IMR-90 (cell line): ENCODE results near the gene ODF2. TPM values are rescaled to one million over a fixed set of nuclear protein-coding genes. Genes with fewer than 3 reads are reported as not detected.

ENCODE experiments used
- ATAC-seq: fragments of 200-7000 bp; cut with Tn5 transposase; 2 replicates; pipeline ENCODE4 v1.9.1; 2020; ENCODE audit warnings: low read depth, mild to moderate bottlenecking, moderate library complexity
- BruUV-seq: library from RNA; stranded (reverse); fragments of 400-500 nt; replicated peaks from 2 replicates; lab custom pipeline; 2021; lab: Mats Ljungman, UMichigan
- CTCF ChIA-PET: fragments of 300-600 bp; formaldehyde crosslinking; extraction: SDS; loops from one replicate; lab custom pipeline; 2021; ENCODE audit warnings: antibody characterized with exemption; lab: Yijun Ruan, JAX
- POLR2A ChIA-PET: fragments of 300-600 bp; sonication (Branson Sonifier 250); formaldehyde crosslinking; loops from one replicate; lab custom pipeline; 2022; ENCODE audit warnings: antibody characterized with exemption; ENCODE audit not compliant: unreplicated experiment; lab: Charles Lee
- DNase-seq: peaks from one replicate; pipeline ENCODE4 v3.0.0; 2013
- H2AFZ ChIP-seq: replicated peaks from 2 replicates; pipeline ENCODE3; 2013; ENCODE audit warnings: low read length, mild to moderate bottlenecking; ENCODE audit not compliant: poor library complexity
- H2AK5ac ChIP-seq: 2 replicates; pipeline ENCODE4 v1.6.1; 2013; ENCODE audit warnings: low read depth, low read length, inconsistent platforms
- H2AK9ac ChIP-seq: replicated peaks from 2 replicates; pipeline ENCODE3; 2013; ENCODE audit warnings: mild to moderate bottlenecking, low read depth, low read length, moderate library complexity; ENCODE audit not compliant: poor library complexity
- H2BK120ac ChIP-seq: 2 replicates; pipeline ENCODE4 v1.6.1; 2013; ENCODE audit warnings: low read depth, low read length, inconsistent platforms
- H2BK15ac ChIP-seq: 3 replicates; pipeline ENCODE4 v1.6.1; 2013; ENCODE audit warnings: low read depth, low read length, inconsistent platforms
- H2BK20ac ChIP-seq: 2 replicates; pipeline ENCODE4 v1.6.1; 2013; ENCODE audit warnings: low read depth, mild to moderate bottlenecking, inconsistent platforms, low read length, moderate library complexity
- H2BK5ac ChIP-seq: 2 replicates; pipeline ENCODE4 v1.6.1; 2013; ENCODE audit warnings: mild to moderate bottlenecking, low read depth, low read length, inconsistent platforms; ENCODE audit not compliant: poor library complexity, severe bottlenecking
- H3K14ac ChIP-seq: replicated peaks from 2 replicates; pipeline ENCODE4 v1.6.1; 2013; ENCODE audit warnings: low read depth, low read length, inconsistent platforms
- H3K18ac ChIP-seq: 2 replicates; pipeline ENCODE4 v1.6.1; 2013; ENCODE audit warnings: low read depth, low read length, control low read depth
- H3K23ac ChIP-seq: 2 replicates; pipeline ENCODE4 v1.6.1; 2013; ENCODE audit warnings: low read depth, low read length, inconsistent platforms
- H3K27ac ChIP-seq: 2 replicates; pipeline ENCODE4 v1.5.1; 2013; ENCODE audit warnings: mild to moderate bottlenecking, control low read depth, low read length; ENCODE audit not compliant: insufficient read depth
- H3K27me3 ChIP-seq: 2 replicates; pipeline ENCODE4 v1.6.1; 2013; ENCODE audit warnings: low read length; ENCODE audit not compliant: control insufficient read depth, insufficient read depth
- H3K36me3 ChIP-seq: 2 replicates; pipeline ENCODE4 v1.6.1; 2013; ENCODE audit warnings: low read length, mixed read lengths; ENCODE audit not compliant: control insufficient read depth, insufficient read depth
- H3K4ac ChIP-seq: 2 replicates; pipeline ENCODE4 v1.6.1; 2013; ENCODE audit warnings: low read depth, low read length, inconsistent platforms
- H3K4me1 ChIP-seq: 2 replicates; pipeline ENCODE4 v1.6.1; 2013; ENCODE audit warnings: low read length, mixed read lengths; ENCODE audit not compliant: control insufficient read depth, insufficient read depth
- H3K4me2 ChIP-seq: 2 replicates; pipeline ENCODE4 v1.6.1; 2013; ENCODE audit warnings: low read depth, mild to moderate bottlenecking, control low read depth, low read length, moderate library complexity
- H3K4me3 ChIP-seq: 2 replicates; pipeline ENCODE4 v1.5.1; 2013; ENCODE audit warnings: low read depth, mild to moderate bottlenecking, control low read depth, low read length, moderate library complexity; ENCODE audit not compliant: insufficient read depth
- H3K56ac ChIP-seq: 2 replicates; pipeline ENCODE4 v1.6.1; 2013; ENCODE audit warnings: low read length, inconsistent platforms; ENCODE audit not compliant: insufficient read depth; ENCODE audit errors: extremely low read depth
- H3K79me1 ChIP-seq, 2 experiments: 2 replicates each; pipeline ENCODE4 v1.6.1; 2013; ENCODE audit warnings: low read length in 2 of 2, inconsistent platforms in 1 of 2, low read depth in 1 of 2
- H3K9ac ChIP-seq: 2 replicates; pipeline ENCODE4 v1.6.1; 2013; ENCODE audit warnings: low read depth, low read length, control low read depth
- H3K9me1 ChIP-seq: 2 replicates; pipeline ENCODE4 v1.6.1; 2013; ENCODE audit warnings: low read length, inconsistent platforms; ENCODE audit not compliant: insufficient read depth
- H3K9me3 ChIP-seq: 2 replicates; pipeline ENCODE4 v1.6.1; 2013; ENCODE audit warnings: low read length; ENCODE audit not compliant: control insufficient read depth, insufficient read depth
- H4K20me1 ChIP-seq: 2 replicates; pipeline ENCODE4 v1.6.1; 2013; ENCODE audit warnings: low read length, inconsistent platforms; ENCODE audit not compliant: insufficient read depth
- H4K5ac ChIP-seq: 2 replicates; pipeline ENCODE4 v1.6.1; 2013; ENCODE audit warnings: mild to moderate bottlenecking, low read depth, low read length, control low read depth
- H4K8ac ChIP-seq, 2 experiments: 2 replicates each; pipeline ENCODE4 v1.6.1; 2013; ENCODE audit warnings: low read depth in 2 of 2, low read length in 2 of 2, control low read depth in 1 of 2, inconsistent platforms in 1 of 2
- H4K91ac ChIP-seq: 2 replicates; pipeline ENCODE4 v1.6.1; 2013; ENCODE audit warnings: low read depth, low read length, inconsistent platforms; ENCODE audit not compliant: insufficient read depth
- BHLHE40 ChIP-seq: fragments of 150-350 bp; IDR thresholded peaks from 2 replicates; pipeline ENCODE4 v1.6.1; 2016; ENCODE audit warnings: mild to moderate bottlenecking, low read depth, low read length
- CEBPB ChIP-seq: IDR thresholded peaks from 2 replicates; pipeline ENCODE4 v1.6.1; 2012; ENCODE audit warnings: low read depth, low read length, improper control_type of control experiment
- CHD1 ChIP-seq: IDR thresholded peaks from 2 replicates; pipeline ENCODE4 v1.6.1; 2012; ENCODE audit warnings: low read depth, low read length, improper control_type of control experiment
- CTCF ChIP-seq: conservative IDR thresholded peaks from 2 replicates; pipeline ENCODE4 v1.5.1; 2012; ENCODE audit warnings: mild to moderate bottlenecking, low read depth, low read length, improper control_type of control experiment
- ELK1 ChIP-seq: fragments of 150-350 bp; IDR thresholded peaks from 2 replicates; pipeline ENCODE4 v1.6.1; 2016; ENCODE audit warnings: low read depth, mild to moderate bottlenecking, low read length, moderate library complexity, borderline replicate concordance
- FOS ChIP-seq: fragments of 150-350 bp; IDR thresholded peaks from 2 replicates; pipeline ENCODE4 v1.6.1; 2016; ENCODE audit warnings: low read depth, low read length
- MAFK ChIP-seq: IDR thresholded peaks from 2 replicates; pipeline ENCODE4 v1.6.1; 2012; ENCODE audit warnings: low read depth, low read length, improper control_type of control experiment
- MAZ ChIP-seq: IDR thresholded peaks from 2 replicates; pipeline ENCODE4 v1.6.1; 2012; ENCODE audit warnings: low read depth, mild to moderate bottlenecking, low read length, improper control_type of control experiment, moderate library complexity, borderline replicate concordance
- MXI1 ChIP-seq: IDR thresholded peaks from 2 replicates; pipeline ENCODE4 v1.6.1; 2012; ENCODE audit warnings: low read depth, mild to moderate bottlenecking, low read length, moderate library complexity, borderline replicate concordance
- NFE2L2 ChIP-seq: fragments of 150-350 bp; IDR thresholded peaks from 2 replicates; pipeline ENCODE4 v1.6.1; 2016; ENCODE audit warnings: low read depth, mild to moderate bottlenecking, low read length
- POLR2A ChIP-seq: IDR thresholded peaks from 2 replicates; pipeline ENCODE4 v1.6.1; 2012; ENCODE audit warnings: mild to moderate bottlenecking, low read depth, low read length
- RAD21 ChIP-seq: IDR thresholded peaks from 2 replicates; pipeline ENCODE4 v1.6.1; 2012; ENCODE audit warnings: low read length, improper control_type of control experiment
- RCOR1 ChIP-seq: IDR thresholded peaks from 2 replicates; pipeline ENCODE4 v1.6.1; 2012; ENCODE audit warnings: mild to moderate bottlenecking, low read length, improper control_type of control experiment; ENCODE audit not compliant: insufficient replicate concordance
- RFX5 ChIP-seq: IDR thresholded peaks from 2 replicates; pipeline ENCODE4 v1.8.0; 2012; ENCODE audit warnings: low read depth, mild to moderate bottlenecking, low read length, moderate library complexity
- SMC3 ChIP-seq: fragments of 150-350 bp; IDR thresholded peaks from 2 replicates; pipeline ENCODE4 v1.6.1; 2016; ENCODE audit warnings: low read depth, mild to moderate bottlenecking, antibody characterized with exemption, low read length, moderate library complexity
- USF2 ChIP-seq: fragments of 150-350 bp; IDR thresholded peaks from 2 replicates; pipeline ENCODE4 v1.6.1; 2017; ENCODE audit warnings: mild to moderate bottlenecking, antibody characterized with exemption, low read length, low read depth
- WGBS, 2 experiments: methylation state at CpG; one replicate each; pipeline versions ENCODE4 v1.1.5 to v1.1.7; 2013; ENCODE audit warnings: missing lambda C conversion rate in 2 of 2; ENCODE audit not compliant: insufficient read length in 1 of 2; ENCODE audit errors: extremely low coverage in 2 of 2; 5-methylcytosine and 5-hydroxymethylcytosine counted together
- dilution Hi-C: fragments of 300-500 bp; cut with HindIII; formaldehyde crosslinking; loops from one replicate; pipeline ENCODE4 v1.14.3; 2018; ENCODE audit warnings: low sequenced_read_pairs; ENCODE audit not compliant: unreplicated experiment
- in situ Hi-C: fragments of 300-500 bp; cut with MboI; formaldehyde crosslinking; loops from 3 replicates; pipeline ENCODE4 v1.14.3; 2019; ENCODE audit warnings: low sequenced_read_pairs, inconsistent platforms, mixed read lengths
- intact Hi-C: fragments of 100-400 bp; cut with micrococcal nuclease; formaldehyde crosslinking; loops from 2 replicates; pipeline ENCODE4 v1.10.0; 2022
- polyA plus RNA-seq, 3 experiments: library from polyadenylated mRNA; depleted of rRNA; stranded (reverse); fragments of >200 nt; gene quantifications; 2 replicates each; pipeline ENCODE4 v1.2.3, GENCODE V29; 2012; ENCODE audit warnings: low replicate concordance in 1 of 3
- total RNA-seq: library from RNA; depleted of rRNA; stranded (reverse); fragments of >200 nt; gene quantifications from 2 replicates; pipeline ENCODE4 v1.2.3, GENCODE V29; 2012

The ODF2 gene
- total and polyA plus RNA-seq, 2 of the 4 experiments (the other 2 are of a cell fraction), result 40.2 to 46.4 TPM

- Histone ChIP-seq H3K4ac (no peak overlapping the region), H2BK15ac (no peak overlapping the region), H3K9me3 (no peaks in the 10 kb centered on the region), H2BK20ac (no peak overlapping the region), H3K56ac (no peak overlapping the region), H4K91ac (no peak overlapping the region), H4K8ac (no peak overlapping the region), H3K18ac (no peak overlapping the region), H3K23ac (no peak overlapping the region), H4K5ac (no peak overlapping the region), H3K4me1 (peaks cover 5% of the 10 kb centered on the region), H3K14ac (no peak overlapping the region), H2AK9ac (no peak overlapping the region), H3K36me3 (no peaks in the 10 kb centered on the region), H3K4me3 (no peak overlapping the region), H3K27ac (no peak overlapping the region), H2BK120ac (no peak overlapping the region), H2BK5ac (no peak overlapping the region), H4K20me1 (no peaks in the 10 kb centered on the region), H3K4me2 (no peak overlapping the region), H3K27me3 (peaks cover 23% of the 10 kb centered on the region), H3K9ac (no peak overlapping the region), H2AK5ac (no peak overlapping the region), H2AFZ (no peak overlapping the region), H3K79me1 (peaks cover 0 to 8% of the 10 kb centered on the region in 2 experiments; a peak in 3 of 4 replicates), H3K9me1 (no peaks in the 10 kb centered on the region)
- dilution Hi-C loops, result no loop called here
- WGBS, 2 experiments, result no CpG with 5 or more reads among the region's 6 CpGs
- intact Hi-C loops, result no loop called here
- CTCF ChIA-PET, result no interaction called here
- ATAC-seq (no peak), DNase-seq (no peak)
- in situ Hi-C loops, result no loop called here
- TF ChIP-seq ELK1, result no peak
- TF ChIP-seq CTCF, result no peak
- no peak for TF ChIP-seq MAZ
- no peak for TF ChIP-seq MXI1
- TF ChIP-seq USF2, result no peak
- TF ChIP-seq RFX5, result no peak
- no peak for TF ChIP-seq RCOR1
- no peak for TF ChIP-seq CEBPB
- TF ChIP-seq NFE2L2, result no peak
- no peak for TF ChIP-seq BHLHE40
- TF ChIP-seq FOS, result no peak
- TF ChIP-seq CHD1, result no peak
- no peak for TF ChIP-seq RAD21
- no peak for TF ChIP-seq SMC3
- TF ChIP-seq POLR2A, result no peak
- no peak for TF ChIP-seq MAFK
- POLR2A ChIA-PET, result no interaction called here
- no TSS peak for BruUV-seq
Measured at GRCh38 chr9:128416432-128417019, 39.3 kb upstream of the ODF2 start.
